RWPE2 (cell line): ENCODE data around the gene RNF186.

Experiments
- ATAC-seq: fragments of 200-7000 bp; cut with Tn5 transposase; 3 replicates; pipeline ENCODE4 v1.9.1; 2021; ENCODE audit warnings: low read depth
- DNase-seq: peaks from one replicate; pipeline ENCODE4 v3.0.0-alpha.2; 2020; ENCODE audit warnings: low spot score
- H3K27ac ChIP-seq: fragments of 450-650 bp; 2 replicates; pipeline ENCODE4 v1.5.1; 2017; ENCODE audit warnings: mild to moderate bottlenecking; ENCODE audit not compliant: poor library complexity, severe bottlenecking
- H3K27me3 ChIP-seq: fragments of 250-450 bp; sonication (Bioruptor Pico); 2 replicates; pipeline ENCODE4 v1.5.1; 2021; ENCODE audit warnings: mild to moderate bottlenecking, moderate library complexity; ENCODE audit not compliant: insufficient read depth, poor library complexity, severe bottlenecking
- H3K36me3 ChIP-seq: fragments of 250-450 bp; sonication (Bioruptor Pico); 2 replicates; pipeline ENCODE4 v1.5.1; 2020; ENCODE audit warnings: low read depth, mild to moderate bottlenecking, moderate library complexity
- H3K4me1 ChIP-seq: fragments of 250-450 bp; sonication (Bioruptor Pico); 2 replicates; pipeline ENCODE4 v1.5.1; 2021; ENCODE audit warnings: mild to moderate bottlenecking, moderate library complexity; ENCODE audit not compliant: insufficient read depth, poor library complexity, severe bottlenecking
- H3K4me3 ChIP-seq: fragments of 250-450 bp; sonication (Bioruptor Pico); 2 replicates; pipeline ENCODE4 v1.5.1; 2021; ENCODE audit warnings: mild to moderate bottlenecking, moderate library complexity; ENCODE audit not compliant: severe bottlenecking
- H3K9me3 ChIP-seq: fragments of 250-450 bp; sonication (Bioruptor Pico); 2 replicates; pipeline ENCODE4 v1.5.1; 2021; ENCODE audit warnings: mild to moderate bottlenecking, moderate library complexity; ENCODE audit not compliant: severe bottlenecking
- TF ChIP-seq, protein P1 (sequence below): fragments of 450-650 bp; IDR thresholded peaks from one replicate; pipeline ENCODE4 v1.5.1; 2017; ENCODE audit warnings: mild to moderate bottlenecking, moderate library complexity; ENCODE audit not compliant: poor library complexity, severe bottlenecking

The RNF186 gene

GRCh38 chr1:19831441-19831840, 16.4 kb upstream of the RNF186 start:
- H3K4me1 ChIP-seq: no peaks in the 10 kb centered on the region
- ATAC-seq: no peak
- no peak overlapping the region for H3K4me3 ChIP-seq
- H3K9me3 ChIP-seq: peaks cover 3% of the 10 kb centered on the region
- DNase-seq: no peak
- H3K27ac ChIP-seq: no peak overlapping the region
- no peaks in the 10 kb centered on the region for H3K36me3 ChIP-seq
- TF ChIP-seq, protein P1, sequence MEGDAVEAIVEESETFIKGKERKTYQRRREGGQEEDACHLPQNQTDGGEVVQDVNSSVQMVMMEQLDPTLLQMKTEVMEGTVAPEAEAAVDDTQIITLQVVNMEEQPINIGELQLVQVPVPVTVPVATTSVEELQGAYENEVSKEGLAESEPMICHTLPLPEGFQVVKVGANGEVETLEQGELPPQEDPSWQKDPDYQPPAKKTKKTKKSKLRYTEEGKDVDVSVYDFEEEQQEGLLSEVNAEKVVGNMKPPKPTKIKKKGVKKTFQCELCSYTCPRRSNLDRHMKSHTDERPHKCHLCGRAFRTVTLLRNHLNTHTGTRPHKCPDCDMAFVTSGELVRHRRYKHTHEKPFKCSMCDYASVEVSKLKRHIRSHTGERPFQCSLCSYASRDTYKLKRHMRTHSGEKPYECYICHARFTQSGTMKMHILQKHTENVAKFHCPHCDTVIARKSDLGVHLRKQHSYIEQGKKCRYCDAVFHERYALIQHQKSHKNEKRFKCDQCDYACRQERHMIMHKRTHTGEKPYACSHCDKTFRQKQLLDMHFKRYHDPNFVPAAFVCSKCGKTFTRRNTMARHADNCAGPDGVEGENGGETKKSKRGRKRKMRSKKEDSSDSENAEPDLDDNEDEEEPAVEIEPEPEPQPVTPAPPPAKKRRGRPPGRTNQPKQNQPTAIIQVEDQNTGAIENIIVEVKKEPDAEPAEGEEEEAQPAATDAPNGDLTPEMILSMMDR: no peak
- H3K27me3 ChIP-seq: no peaks in the 10 kb centered on the region

DNA sequence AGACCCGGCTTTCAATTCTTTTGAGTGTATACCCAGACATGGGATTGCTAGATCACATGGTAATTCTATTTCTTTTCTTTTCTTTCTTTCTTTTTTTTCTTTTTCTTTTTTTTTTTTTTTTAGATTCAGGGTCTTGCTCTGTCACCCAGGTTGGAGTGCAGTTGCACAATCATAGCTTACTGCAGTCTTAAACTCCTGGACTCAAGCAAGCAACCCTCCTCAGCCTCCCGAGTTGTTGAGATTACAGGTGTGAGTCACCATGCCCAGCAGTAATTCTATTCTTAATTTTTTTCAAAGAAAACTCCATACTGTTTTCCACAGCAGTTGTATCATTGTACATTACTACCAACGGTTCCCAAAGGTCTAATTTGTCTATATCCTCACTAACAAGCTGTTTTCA, 13.5 kb upstream of the RNF186 start:
- H3K27ac ChIP-seq: no peak overlapping the region
- no peaks in the 10 kb centered on the region for H3K36me3 ChIP-seq
- H3K4me1 ChIP-seq: no peaks in the 10 kb centered on the region
- no peaks in the 10 kb centered on the region for H3K27me3 ChIP-seq
- H3K4me3 ChIP-seq: no peak overlapping the region
- TF ChIP-seq, protein P1: no peak
- ATAC-seq (no peak), DNase-seq (no peak)
- peaks cover 3% of the 10 kb centered on the region for H3K9me3 ChIP-seq

DNA sequence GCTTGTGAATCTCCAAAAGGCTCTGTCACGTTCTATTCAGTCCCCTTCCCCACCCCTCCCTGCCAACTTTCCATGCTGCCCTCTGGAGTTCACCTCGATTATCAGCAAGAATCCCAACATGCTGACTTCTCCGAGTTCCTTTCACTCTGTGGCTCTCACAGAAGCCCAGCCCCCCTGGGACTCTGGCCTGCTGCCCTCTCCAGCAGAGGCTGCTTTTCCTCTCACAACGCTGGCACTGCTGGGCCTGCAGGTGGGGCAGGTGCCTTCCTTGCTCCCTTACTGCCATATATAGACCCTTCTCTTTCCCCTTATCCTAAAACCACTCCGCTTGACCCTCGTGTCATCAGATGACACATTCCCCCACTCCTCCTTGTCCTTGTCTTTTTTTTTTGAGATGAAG, 10.2 kb upstream of the RNF186 start:
- H3K4me3 ChIP-seq: no peak overlapping the region
- no peak for DNase-seq
- TF ChIP-seq, protein P1: no peak

DNA sequence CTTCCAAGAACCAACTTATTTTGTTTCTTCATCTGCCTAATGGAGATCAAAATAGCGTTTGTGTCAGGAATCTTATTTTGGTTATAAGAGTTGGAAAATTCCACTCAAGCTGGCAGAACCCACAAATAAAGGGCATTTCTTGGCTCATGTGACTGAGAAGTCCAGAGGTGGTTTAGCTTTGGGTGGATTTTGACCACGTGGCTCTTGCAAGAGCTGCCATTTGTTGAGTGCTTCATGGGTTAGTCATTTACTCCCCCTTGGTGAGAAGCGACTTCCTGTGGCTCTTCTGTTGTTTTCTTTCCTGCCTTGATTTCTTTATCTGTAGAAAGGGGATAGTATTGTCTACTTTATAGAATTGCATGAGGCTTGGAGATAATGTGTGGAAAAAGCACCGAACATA, 9.5 kb upstream of the RNF186 start:
- H3K4me3 ChIP-seq: no peak overlapping the region
- H3K4me1 ChIP-seq: no peaks in the 10 kb centered on the region
- ATAC-seq (no peak), DNase-seq (no peak)
- no peak overlapping the region for H3K27ac ChIP-seq
- no peaks in the 10 kb centered on the region for H3K27me3 ChIP-seq
- no peaks in the 10 kb centered on the region for H3K36me3 ChIP-seq
- TF ChIP-seq, protein P1: no peak
- H3K9me3 ChIP-seq: no peaks in the 10 kb centered on the region

More for the DNA sequence above, 10.2 kb upstream of the RNF186 start:
- H3K36me3 ChIP-seq: no peaks in the 10 kb centered on the region
- no peaks in the 10 kb centered on the region for H3K4me1 ChIP-seq
- H3K27ac ChIP-seq: no peak overlapping the region
- H3K27me3 ChIP-seq: no peaks in the 10 kb centered on the region
- no peaks in the 10 kb centered on the region for H3K9me3 ChIP-seq
- no peak for ATAC-seq

DNA sequence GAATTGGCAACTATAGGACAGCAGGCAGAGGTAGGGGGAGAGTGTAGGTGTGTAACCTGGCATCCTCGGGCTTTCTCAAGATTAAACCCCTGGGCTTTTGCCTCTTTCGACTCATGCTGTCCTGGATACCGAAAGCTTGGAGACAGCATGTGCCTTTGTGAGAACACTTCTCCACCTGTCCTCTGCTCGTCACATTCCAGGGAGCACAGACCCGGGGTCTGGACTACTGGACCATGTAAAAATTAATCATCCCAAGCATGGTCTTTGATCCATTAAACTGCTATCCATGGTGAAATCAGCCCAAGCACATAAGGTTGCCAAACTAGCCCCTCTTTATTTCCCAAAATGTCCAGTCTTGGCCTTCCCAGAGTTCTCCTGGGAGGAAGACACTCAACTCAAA, 9.0 kb upstream of the RNF186 start:
- Histone ChIP-seq H3K27me3 (no peaks in the 10 kb centered on the region), H3K4me3 (no peak overlapping the region), H3K4me1 (no peaks in the 10 kb centered on the region), H3K9me3 (no peaks in the 10 kb centered on the region), H3K36me3 (no peaks in the 10 kb centered on the region), H3K27ac (no peak overlapping the region)
- TF ChIP-seq, protein P1: no peak
- ATAC-seq (no peak), DNase-seq (no peak)
